Cardiac muscle cell (in vitro differentiated cells and primary cell): ENCODE measurements around the gene CAMK2G. TPM values are rescaled to one million over a fixed set of nuclear protein-coding genes. Genes with fewer than 3 reads are reported as not detected.

Source experiments
- DNase-seq, 2 donors: peaks; one replicate each; pipeline versions ENCODE4 v3.0.0 to v3.0.0-alpha.2; 2010 to 2017; ENCODE audit warnings: low read depth in 1 of 2, low spot score in 1 of 2
- H3K27ac ChIP-seq: fragments of 200-600 bp; sonication (generic); 2 replicates; pipeline ENCODE4 v1.5.1; 2016
- H3K27me3 ChIP-seq: fragments of 200-600 bp; sonication (generic); 2 replicates; pipeline ENCODE4 v1.6.0; 2016; ENCODE audit warnings: control low read depth
- H3K36me3 ChIP-seq: fragments of 200-600 bp; sonication (generic); 2 replicates; pipeline ENCODE4 v1.5.1; 2016; ENCODE audit warnings: control low read depth
- H3K4me1 ChIP-seq: fragments of 200-600 bp; sonication (generic); 2 replicates; pipeline ENCODE4 v1.8.1; 2017; ENCODE audit warnings: low read depth, mild to moderate bottlenecking, mixed run types
- H3K4me3 ChIP-seq: fragments of 200-600 bp; sonication (generic); 2 replicates; pipeline ENCODE4 v1.5.1; 2016; ENCODE audit warnings: mild to moderate bottlenecking
- H3K9me3 ChIP-seq: fragments of 200-600 bp; sonication (generic); 2 replicates; pipeline ENCODE4 v1.5.1; 2017; ENCODE audit warnings: low read depth, mild to moderate bottlenecking, control low read depth
- CTCF ChIP-seq: IDR thresholded peaks from 2 replicates; pipeline ENCODE4 v1.5.1; 2012; ENCODE audit warnings: low read depth, mild to moderate bottlenecking, low read length
- polyA plus RNA-seq: library from polyadenylated mRNA; unstranded; fragments of >200 nt; fragmentation: Nextera tagmentation; extraction: Ambion mirVana; gene quantifications from 2 replicates; pipeline ENCODE4 v1.2.1, GENCODE V29; 2016
- total RNA-seq: library from RNA; depleted of rRNA; stranded (reverse); fragments of >200 nt; gene quantifications from 2 replicates; pipeline ENCODE4 v1.2.3, GENCODE V29; 2016

The CAMK2G gene
- total and polyA plus RNA-seq, 2 experiments from 2014 or later: 7.7 to 29.8 TPM

DNA sequence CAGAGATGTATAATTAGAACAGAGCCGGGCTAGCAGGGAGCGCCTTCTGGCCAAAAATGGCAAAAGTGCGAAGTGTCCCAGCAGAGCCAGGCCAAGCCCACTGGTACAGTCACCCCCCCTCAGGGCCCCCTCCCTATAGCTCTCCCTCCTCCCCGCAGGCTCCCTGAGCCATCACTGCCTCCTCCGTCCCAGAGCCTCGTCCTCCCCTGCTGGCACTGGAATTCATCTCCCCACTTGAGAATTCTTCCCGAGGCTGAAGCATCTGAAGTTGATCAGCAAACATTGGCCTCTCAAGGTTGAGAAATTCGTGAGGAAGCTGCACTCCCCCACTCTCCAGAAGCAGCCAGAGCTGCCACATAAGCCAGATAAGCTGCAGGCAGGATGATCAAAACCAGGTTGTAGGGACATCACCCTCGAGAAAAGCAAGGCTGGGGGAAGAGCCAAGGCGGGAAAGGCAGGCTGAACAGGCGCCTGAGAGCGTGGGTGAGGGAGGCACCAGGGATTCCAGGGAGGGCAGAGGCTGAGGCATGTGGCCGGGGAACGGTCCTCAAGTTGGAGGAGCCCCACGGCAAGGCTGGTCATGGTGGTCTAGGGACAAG is 23.4 kb downstream of the CAMK2G start:
- no peak for TF ChIP-seq CTCF
- Histone ChIP-seq H3K4me1 (peaks cover 12% of the 10 kb centered on the region), H3K27ac (peak overlapping the region; percentile 15), H3K9me3 (no peaks in the 10 kb centered on the region), H3K27me3 (no peaks in the 10 kb centered on the region), H3K36me3 (peaks cover 18% of the 10 kb centered on the region), H3K4me3 (no peak overlapping the region)
- peak; percentile 66 to 89 for DNase-seq

- Histone ChIP-seq H3K27me3 (no peaks in the 10 kb centered on the region), H3K4me1 (peaks cover 12% of the 10 kb centered on the region), H3K36me3 (peaks cover 18% of the 10 kb centered on the region), H3K9me3 (no peaks in the 10 kb centered on the region), H3K27ac (peak overlapping the region; percentile 15), H3K4me3 (no peak overlapping the region)
- DNase-seq: no peak
- TF ChIP-seq CTCF: no peak
Measured at GRCh38 chr10:73850211-73850610, 24.1 kb downstream of the CAMK2G start.

GRCh38 chr10:73848821-73849489 is 25.4 kb downstream of the CAMK2G start:
- Histone ChIP-seq H3K4me1 (peaks cover 12% of the 10 kb centered on the region), H3K27me3 (no peaks in the 10 kb centered on the region), H3K9me3 (no peaks in the 10 kb centered on the region), H3K27ac (no peak overlapping the region), H3K36me3 (peaks cover 18% of the 10 kb centered on the region), H3K4me3 (no peak overlapping the region)
- TF ChIP-seq CTCF: peak; percentile 99
- peak; percentile 85 to 87 for DNase-seq

- no peak for TF ChIP-seq CTCF
- no peak for DNase-seq
- Histone ChIP-seq H3K27ac (no peak overlapping the region), H3K27me3 (no peaks in the 10 kb centered on the region), H3K4me3 (no peak overlapping the region), H3K9me3 (no peaks in the 10 kb centered on the region), H3K36me3 (peaks cover 18% of the 10 kb centered on the region), H3K4me1 (peaks cover 12% of the 10 kb centered on the region)
Measured at GRCh38 chr10:73847031-73847430, 27.3 kb downstream of the CAMK2G start.

- no peak overlapping the region for H3K4me3 ChIP-seq
- H3K9me3 ChIP-seq: no peaks in the 10 kb centered on the region
- TF ChIP-seq CTCF: no peak
- no peaks in the 10 kb centered on the region for H3K27me3 ChIP-seq
- peaks cover 21% of the 10 kb centered on the region for H3K36me3 ChIP-seq
- no peaks in the 10 kb centered on the region for H3K4me1 ChIP-seq
- no peak for DNase-seq
- H3K27ac ChIP-seq: no peak overlapping the region
Measured at GRCh38 chr10:73843261-73843660, 31.1 kb downstream of the CAMK2G start.
